Esophagus muscularis mucosa (tissue), 4 donors: ENCODE results near the gene DACH2. TPM values are rescaled to one million over a fixed set of nuclear protein-coding genes. Genes with fewer than 3 reads are reported as not detected.

Experiments used
- DNase-seq: peaks from one replicate; pipeline ENCODE4 v3.0.0-alpha.2; 2017; ENCODE audit errors: extremely low spot score
- H3K27ac ChIP-seq, 4 donors: fragments of 200-600 bp; sonication (generic); replicated peaks in 1 of 4; 1 replicate in 3 of 4; 2 replicates in 1 of 4; pipeline ENCODE4 v1.5.1; 2016 to 2019; ENCODE audit warnings: mild to moderate bottlenecking in 1 of 4
- H3K27me3 ChIP-seq, 4 donors: fragments of 200-600 bp; sonication (generic); one replicate each; pipeline versions ENCODE4 v1.5.1 to v1.6.0; 2016 to 2019
- H3K36me3 ChIP-seq, 4 donors: fragments of 200-600 bp; sonication (generic); one replicate each; pipeline ENCODE4 v1.5.1; 2016 to 2019
- H3K4me1 ChIP-seq, 4 donors: fragments of 200-600 bp; sonication (generic); one replicate each; pipeline ENCODE4 v1.5.1; 2016 to 2019
- H3K4me3 ChIP-seq, 4 donors: fragments of 200-600 bp; sonication (generic); 1 replicate in 2 of 4; 2 replicates in 2 of 4; pipeline ENCODE4 v1.5.1; 2016 to 2019; ENCODE audit warnings: mild to moderate bottlenecking in 4 of 4, moderate library complexity in 1 of 4
- H3K9me3 ChIP-seq, 4 donors: fragments of 200-600 bp; sonication (generic); 1 replicate in 3 of 4; 2 replicates in 1 of 4; pipeline ENCODE4 v1.5.1; 2016 to 2019
- EP300 ChIP-seq: sonication (generic); formaldehyde crosslinking; IDR thresholded peaks from one replicate; pipeline ENCODE4 v1.6.1; 2017; ENCODE audit warnings: antibody characterized with exemption
- POLR2A ChIP-seq: fragments of 450-650 bp; IDR thresholded peaks from one replicate; pipeline ENCODE4 v1.6.1; 2017; ENCODE audit warnings: antibody characterized with exemption, moderate library complexity, mild to moderate bottlenecking, low read depth
- POLR2AphosphoS5 ChIP-seq, 2 donors: sonication (generic); formaldehyde crosslinking; IDR thresholded peaks; one replicate each; pipeline ENCODE4 v1.6.1; 2017; ENCODE audit warnings: antibody characterized with exemption in 2 of 2
- WGBS: methylation state at CpG from one replicate; pipeline ENCODE4 v1.1.5; 2018; 5-methylcytosine and 5-hydroxymethylcytosine counted together
- intact Hi-C: fragments of 100-400 bp; cut with DNase I; formaldehyde crosslinking; loops from one replicate; pipeline ENCODE4 v1.15.1; 2023
- total RNA-seq, 4 donors: library from RNA; depleted of rRNA; stranded (reverse); fragments of >200 nt; gene quantifications; one replicate each; pipeline versions ENCODE4 v1.1.0 to v1.2.1, GENCODE V29; 2016
- TF ChIP-seq, protein P1 (sequence below), 3 experiments: fragments of 200-600 bp in 2 of 3; fragments of 450-650 bp in 1 of 3; sonication (generic) in 2 of 3; IDR thresholded peaks; one replicate each; pipeline ENCODE4 v1.5.1; 2017 to 2019; ENCODE audit warnings: antibody characterized with exemption in 3 of 3, mild to moderate bottlenecking in 2 of 3, moderate library complexity in 1 of 3

DACH2 gene
- total RNA-seq, 4 donors from 2014 or later, result 0.39 TPM; not detected in 3

DNA sequence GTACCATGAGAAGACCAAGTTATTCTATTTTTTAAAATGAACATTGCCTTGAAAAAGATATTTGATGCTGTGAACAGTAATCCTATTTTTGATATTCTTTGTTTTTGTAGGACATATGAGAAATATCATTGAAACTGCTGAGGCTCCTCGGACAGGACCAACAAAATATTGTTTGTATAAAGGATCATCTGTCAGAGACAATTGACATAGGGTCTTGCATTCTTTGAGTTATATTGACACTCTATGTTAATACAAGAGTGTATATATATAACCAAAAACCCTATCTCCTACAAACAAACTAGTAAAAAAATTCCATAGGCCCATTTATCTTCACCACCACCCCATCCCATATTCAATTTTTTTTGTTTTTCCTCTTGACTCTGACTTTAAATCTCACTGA lies 222.7 kb downstream of the DACH2 start:
- 39% methylated on average over 1 of the region's 1 CpG for WGBS
- H3K36me3 ChIP-seq, result no peaks in the 10 kb centered on the region
- H3K4me3 ChIP-seq, result no peak overlapping the region
- intact Hi-C loops, result no loop called here
- no peaks in the 10 kb centered on the region for H3K4me1 ChIP-seq
- no peak for DNase-seq
- no peaks in the 10 kb centered on the region for H3K27me3 ChIP-seq
- H3K9me3 ChIP-seq, result no peaks in the 10 kb centered on the region
- H3K27ac ChIP-seq, result no peak overlapping the region
- TF ChIP-seq, protein P1, sequence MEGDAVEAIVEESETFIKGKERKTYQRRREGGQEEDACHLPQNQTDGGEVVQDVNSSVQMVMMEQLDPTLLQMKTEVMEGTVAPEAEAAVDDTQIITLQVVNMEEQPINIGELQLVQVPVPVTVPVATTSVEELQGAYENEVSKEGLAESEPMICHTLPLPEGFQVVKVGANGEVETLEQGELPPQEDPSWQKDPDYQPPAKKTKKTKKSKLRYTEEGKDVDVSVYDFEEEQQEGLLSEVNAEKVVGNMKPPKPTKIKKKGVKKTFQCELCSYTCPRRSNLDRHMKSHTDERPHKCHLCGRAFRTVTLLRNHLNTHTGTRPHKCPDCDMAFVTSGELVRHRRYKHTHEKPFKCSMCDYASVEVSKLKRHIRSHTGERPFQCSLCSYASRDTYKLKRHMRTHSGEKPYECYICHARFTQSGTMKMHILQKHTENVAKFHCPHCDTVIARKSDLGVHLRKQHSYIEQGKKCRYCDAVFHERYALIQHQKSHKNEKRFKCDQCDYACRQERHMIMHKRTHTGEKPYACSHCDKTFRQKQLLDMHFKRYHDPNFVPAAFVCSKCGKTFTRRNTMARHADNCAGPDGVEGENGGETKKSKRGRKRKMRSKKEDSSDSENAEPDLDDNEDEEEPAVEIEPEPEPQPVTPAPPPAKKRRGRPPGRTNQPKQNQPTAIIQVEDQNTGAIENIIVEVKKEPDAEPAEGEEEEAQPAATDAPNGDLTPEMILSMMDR (IDR thresholded peaks at IDR 0.05), result no peak
- TF ChIP-seq POLR2AphosphoS5 (IDR thresholded peaks at IDR 0.05) (no peak), EP300 (no peak), POLR2A (no peak)

DNA sequence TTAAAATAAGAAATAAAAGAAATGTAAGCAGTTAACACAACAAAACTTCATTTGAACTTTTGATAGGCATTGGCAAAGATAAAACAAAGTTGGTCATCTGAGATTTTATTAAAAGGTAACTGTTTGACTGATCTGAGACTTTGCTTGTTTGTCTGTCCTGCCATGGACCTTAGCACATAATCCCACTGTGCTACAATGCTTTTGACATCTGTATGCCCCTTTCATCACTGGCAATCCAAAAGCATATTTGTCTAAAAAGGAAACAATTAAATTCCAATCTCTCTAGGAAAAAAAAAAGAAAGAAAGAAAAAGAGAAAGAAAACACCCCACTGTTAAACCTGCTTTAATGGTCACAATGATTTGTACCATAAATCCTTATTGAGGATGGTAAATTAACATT lies 231.0 kb downstream of the DACH2 start:
- H3K4me1 ChIP-seq, result no peaks in the 10 kb centered on the region
- no peak overlapping the region for H3K27ac ChIP-seq
- no peaks in the 10 kb centered on the region for H3K36me3 ChIP-seq
- H3K27me3 ChIP-seq, result peaks cover 0 to 4% (median 0%) of the 10 kb centered on the region in 4 donors
- intact Hi-C loops, result no loop called here
- TF ChIP-seq, protein P1 (IDR thresholded peaks at IDR 0.05), result no peak
- no peak overlapping the region for H3K4me3 ChIP-seq
- no peak for DNase-seq
- no peaks in the 10 kb centered on the region for H3K9me3 ChIP-seq

DNA sequence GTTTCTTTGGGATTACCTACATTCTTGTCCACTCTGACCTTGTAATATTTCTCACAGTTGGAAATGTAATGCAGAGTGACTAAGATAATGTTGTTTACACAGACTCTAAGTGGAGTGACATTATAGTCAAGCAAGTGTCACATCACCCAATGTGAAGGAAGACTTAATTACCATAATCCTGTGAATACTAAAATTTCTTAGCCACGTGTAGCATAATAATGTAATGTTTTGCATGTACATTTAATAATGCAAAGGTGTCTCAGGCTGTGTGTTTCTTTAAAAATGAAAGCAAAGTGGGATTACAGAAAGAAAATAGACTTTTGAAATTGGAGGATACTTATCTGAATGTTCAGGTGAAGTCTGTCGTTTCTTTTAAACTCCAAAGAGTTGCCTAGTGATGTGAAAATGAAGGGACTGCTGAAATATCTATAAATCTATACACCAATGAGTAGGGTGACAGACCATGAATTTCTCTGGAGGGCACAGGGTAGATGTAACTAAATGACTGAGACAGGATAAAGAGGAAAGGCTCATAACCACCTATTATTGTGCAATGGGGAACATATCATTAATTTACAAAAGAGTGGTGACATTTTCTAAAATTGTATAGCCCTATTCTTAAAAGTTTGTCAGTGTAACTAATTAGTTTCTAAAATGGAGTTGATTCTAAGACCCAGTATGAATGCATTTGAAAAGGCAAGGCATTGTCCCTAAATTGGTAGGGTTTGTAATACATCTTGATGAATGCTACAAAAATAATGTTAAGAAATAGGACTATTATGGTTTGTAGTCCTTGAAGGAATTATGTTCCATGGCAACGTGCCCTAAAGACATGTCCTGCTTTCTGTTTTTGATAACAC lies 235.7 kb downstream of the DACH2 start:
- TF ChIP-seq, protein P1 (IDR thresholded peaks at IDR 0.05), result no peak
- TF ChIP-seq POLR2AphosphoS5 (IDR thresholded peaks at IDR 0.05) (no peak), POLR2A (no peak), EP300 (no peak)
- DNase-seq, result no peak
- H3K36me3 ChIP-seq, result no peaks in the 10 kb centered on the region
- H3K27me3 ChIP-seq, result peaks cover 0 to 4% (median 0%) of the 10 kb centered on the region in 4 donors
- intact Hi-C loops, result no loop called here
- H3K4me1 ChIP-seq, result no peaks in the 10 kb centered on the region
- 31% methylated on average over 3 of the region's 3 CpGs for WGBS
- H3K27ac ChIP-seq, result no peak overlapping the region
- H3K4me3 ChIP-seq, result no peak overlapping the region
- no peaks in the 10 kb centered on the region for H3K9me3 ChIP-seq

DNA sequence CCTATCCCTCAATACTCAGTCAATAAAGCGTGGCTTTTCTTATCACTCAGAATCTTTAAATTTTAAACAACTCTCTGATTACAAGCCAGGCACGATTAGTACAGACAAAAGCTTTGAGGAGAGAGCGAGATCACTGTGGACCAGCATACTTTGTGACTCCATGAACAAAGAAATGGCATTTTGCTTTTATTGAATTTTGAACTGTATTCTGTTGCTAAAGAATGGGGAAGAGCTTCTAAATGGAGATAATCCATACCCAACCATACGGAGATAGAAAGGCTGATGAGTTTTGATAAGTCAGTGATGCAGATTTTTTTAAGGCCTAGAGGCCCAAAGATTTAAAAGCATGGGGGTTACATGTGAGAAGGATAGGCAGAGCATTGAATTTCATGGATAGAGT lies 259.1 kb downstream of the DACH2 start:
- no peak overlapping the region for H3K4me3 ChIP-seq
- 76% methylated on average over 4 of the region's 4 CpGs for WGBS
- H3K4me1 ChIP-seq, result no peaks in the 10 kb centered on the region
- intact Hi-C loops, result no loop called here
- no peak overlapping the region for H3K27ac ChIP-seq
- no peaks in the 10 kb centered on the region for H3K36me3 ChIP-seq
- TF ChIP-seq, protein P1 (IDR thresholded peaks at IDR 0.05), result no peak
- TF ChIP-seq POLR2AphosphoS5 (IDR thresholded peaks at IDR 0.05), result no peak
- no peak for TF ChIP-seq EP300
- no peak for TF ChIP-seq POLR2A
- no peaks in the 10 kb centered on the region for H3K9me3 ChIP-seq
- no peaks in the 10 kb centered on the region for H3K27me3 ChIP-seq
- no peak for DNase-seq

DNA sequence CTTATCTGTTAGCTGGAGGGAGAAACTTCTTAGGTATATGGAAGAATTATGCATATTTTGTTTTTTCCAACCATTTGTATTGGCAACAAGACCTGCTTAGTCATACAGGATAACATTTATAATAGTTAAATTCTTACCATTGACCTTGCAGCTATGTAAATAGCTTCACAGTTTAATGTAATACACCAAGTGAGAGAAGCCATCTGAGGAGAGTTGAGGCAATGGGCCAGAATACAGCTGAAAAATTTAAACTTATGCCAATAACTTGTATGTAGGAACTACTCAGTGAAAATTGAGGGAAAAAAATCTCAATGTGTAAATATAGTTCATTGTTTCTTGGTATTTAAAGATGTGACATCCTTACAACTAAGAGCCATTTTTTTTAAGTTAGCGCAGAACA lies 273.5 kb downstream of the DACH2 start:
- H3K27me3 ChIP-seq, result no peaks in the 10 kb centered on the region
- no peaks in the 10 kb centered on the region for H3K36me3 ChIP-seq
- intact Hi-C loops, result no loop called here
- TF ChIP-seq POLR2A (no peak), EP300 (no peak), POLR2AphosphoS5 (IDR thresholded peaks at IDR 0.05) (no peak)
- TF ChIP-seq, protein P1 (IDR thresholded peaks at IDR 0.05), result no peak
- H3K9me3 ChIP-seq, result no peaks in the 10 kb centered on the region
- DNase-seq, result no peak
- no peak overlapping the region for H3K27ac ChIP-seq
- H3K4me1 ChIP-seq, result no peaks in the 10 kb centered on the region
- 69% methylated on average over 1 of the region's 1 CpG for WGBS
- H3K4me3 ChIP-seq, result no peak overlapping the region
